GM12873 (cell line): Measurements from ENCODE around the gene NXT1.

Source experiments
- CTCF ChIP-seq: IDR thresholded peaks from 2 replicates; pipeline ENCODE4 v1.5.1; 2012; ENCODE audit warnings: low read depth, mild to moderate bottlenecking, moderate library complexity, low read length, control low read depth; ENCODE audit not compliant: insufficient read depth; ENCODE audit errors: missing control alignments

Gene NXT1

GRCh38 chr20:23381876-23382275, 31.3 kb downstream of the NXT1 start:
- TF ChIP-seq CTCF = no peak

- no peak for TF ChIP-seq CTCF
These were observed 35.9 kb downstream of the NXT1 start for GRCh38 chr20:23386304-23387117.

GRCh38 chr20:23387118-23387443, 36.5 kb downstream of the NXT1 start:
- no peak for TF ChIP-seq CTCF

GRCh38 chr20:23390091-23390774, 39.6 kb downstream of the NXT1 start:
- no peak for TF ChIP-seq CTCF

- no peak for TF ChIP-seq CTCF
These were observed 41.2 kb downstream of the NXT1 start for GRCh38 chr20:23391707-23392310.

GRCh38 chr20:23393996-23394775, 43.6 kb downstream of the NXT1 start:
- no peak for TF ChIP-seq CTCF
